HepG2 (cell line): ENCODE measurements around the gene LGR6. TPM values are rescaled to one million over a fixed set of nuclear protein-coding genes. Genes with fewer than 3 reads are reported as not detected.
A peak's percentile ranks its signal among the peaks of the same experiment; 100 is the strongest.

Experiments
- ATAC-seq: fragments of 200-7000 bp; cut with Tn5 transposase; 3 replicates; pipeline ENCODE4 v1.9.1; 2020; ENCODE audit warnings: mild to moderate bottlenecking, moderate library complexity
- BruUV-seq: library from RNA; stranded (reverse); fragments of 400-500 nt; replicated peaks from 2 replicates; lab custom pipeline; 2021; lab: Mats Ljungman, UMichigan
- CTCF ChIA-PET: fragments of 300-600 bp; formaldehyde crosslinking; extraction: SDS; loops from one replicate; lab custom pipeline; 2021; ENCODE audit warnings: low total read pairs, inconsistent platforms, low intra/inter-chr PET ratio; lab: Yijun Ruan, JAX
- POLR2A ChIA-PET: fragments of 350-600 bp; sonication (Branson Sonifier 250); formaldehyde crosslinking; loops from one replicate; lab custom pipeline; 2020; ENCODE audit warnings: antibody characterized with exemption, inconsistent platforms; lab: Yijun Ruan, JAX
- DNase-seq: peaks from one replicate; pipeline ENCODE4 v3.0.0-alpha.2; 2015; ENCODE audit warnings: low spot score
- FAIRE-seq: peaks from 3 replicates; lab custom pipeline; 2011; peaks lifted over from hg19 to GRCh38; lab: Jason Lieb, UNC
- H2AFZ ChIP-seq: one replicate; pipeline ENCODE4 v1.6.1; 2011; ENCODE audit warnings: low read length, inconsistent platforms
- H3K27ac ChIP-seq: fragments of 300-600 bp; 3 replicates; pipeline ENCODE4 v1.8.0; 2011; ENCODE audit warnings: mixed run types, mild to moderate bottlenecking, mixed read lengths, low read length, inconsistent platforms; ENCODE audit not compliant: insufficient read depth; ENCODE audit errors: extremely low read length
- H3K27me3 ChIP-seq, 2 experiments: fragments of 200-600 bp in 1 of 2; 2 replicates in 1 of 2; 3 replicates in 1 of 2; pipeline versions ENCODE4 v1.6.0 to v1.8.0; 2011; ENCODE audit warnings: low read length in 2 of 2, mild to moderate bottlenecking in 2 of 2, moderate library complexity in 2 of 2, inconsistent platforms in 1 of 2; ENCODE audit not compliant: insufficient read depth in 2 of 2, control insufficient read depth in 1 of 2
- H3K36me3 ChIP-seq, 2 experiments: fragments of 200-600 bp in 1 of 2; replicated peaks in 1 of 2; 2 replicates in 1 of 2; 3 replicates in 1 of 2; pipeline versions ENCODE4 v1.5.1 to v1.8.0; 2011; ENCODE audit warnings: low read length in 2 of 2, inconsistent platforms in 1 of 2; ENCODE audit not compliant: insufficient read depth in 2 of 2, control insufficient read depth in 1 of 2
- H3K4me1 ChIP-seq: 2 replicates; pipeline ENCODE4 v1.5.1; 2012; ENCODE audit warnings: low read length, inconsistent platforms; ENCODE audit not compliant: insufficient read depth
- H3K4me2 ChIP-seq: 2 replicates; pipeline ENCODE4 v1.6.0; 2011; ENCODE audit warnings: low read depth, low read length, inconsistent platforms
- H3K4me3 ChIP-seq, 3 experiments: fragments of 200-600 bp in 1 of 3; sonication (generic), shearing (Covaris generic) in 1 of 3; replicated peaks in 1 of 3; 2 replicates each; pipeline ENCODE4 v1.5.1; 2011 to 2016; ENCODE audit warnings: low read length in 3 of 3, inconsistent platforms in 2 of 3, low read depth in 2 of 3, mild to moderate bottlenecking in 2 of 3, control low read depth in 1 of 3, mixed read lengths in 1 of 3; ENCODE audit not compliant: insufficient read depth in 1 of 3
- H3K79me2 ChIP-seq: one replicate; pipeline ENCODE4 v1.6.1; 2011; ENCODE audit warnings: low read length, inconsistent platforms; ENCODE audit not compliant: insufficient read depth
- H3K9ac ChIP-seq: 2 replicates; pipeline ENCODE4 v1.6.0; 2011; ENCODE audit warnings: mild to moderate bottlenecking, low read depth, low read length, inconsistent platforms; ENCODE audit not compliant: insufficient read depth
- H3K9me3 ChIP-seq: 2 replicates; pipeline ENCODE4 v1.5.1; 2012; ENCODE audit warnings: mild to moderate bottlenecking, low read length
- H4K20me1 ChIP-seq: 2 replicates; pipeline ENCODE4 v1.6.0; 2011; ENCODE audit warnings: inconsistent platforms, mild to moderate bottlenecking, low read length, moderate library complexity; ENCODE audit not compliant: insufficient read depth
- CCAR2 ChIP-seq: fragments of 200-400 bp; formaldehyde crosslinking; optimal IDR thresholded peaks from 2 replicates; pipeline ENCODE3; 2018; ENCODE audit warnings: low read depth, mild to moderate bottlenecking, low read length, moderate library complexity
- EP300 ChIP-seq, 3 experiments: sonication (generic) in 1 of 3; formaldehyde crosslinking in 1 of 3; IDR thresholded peaks; 2 replicates each; pipeline versions ENCODE4 v1.5.1 to v1.6.1; 2011 to 2020; ENCODE audit warnings: low read depth in 2 of 3, low read length in 2 of 3, borderline replicate concordance in 1 of 3, improper control_type of control experiment in 1 of 3, mild to moderate bottlenecking in 1 of 3, missing genetic modification reagents in 1 of 3, moderate library complexity in 1 of 3
- FOSL2 ChIP-seq: sonication (generic); formaldehyde crosslinking; IDR thresholded peaks from 2 replicates; pipeline ENCODE4 v1.4.0; 2020; ENCODE audit warnings: missing genetic modification reagents
- LCORL ChIP-seq, 2 experiments: fragments of 450-650 bp in 1 of 2; sonication (generic) in 1 of 2; formaldehyde crosslinking in 1 of 2; IDR thresholded peaks; 2 replicates each; pipeline versions ENCODE4 v1.5.0 to v1.6.1; 2017 to 2020; ENCODE audit warnings: antibody characterized with exemption in 1 of 2, missing genetic modification reagents in 1 of 2
- PHF21A ChIP-seq: sonication (generic); formaldehyde crosslinking; IDR thresholded peaks from 2 replicates; pipeline ENCODE4 v1.5.0; 2020; ENCODE audit warnings: mild to moderate bottlenecking, missing genetic modification reagents
- TCF7 ChIP-seq: sonication (generic); IDR thresholded peaks from 2 replicates; pipeline ENCODE4 v1.6.1; 2016; ENCODE audit warnings: antibody characterized with exemption, low read depth
- ZNF263 ChIP-seq: sonication (generic); formaldehyde crosslinking; IDR thresholded peaks from 2 replicates; pipeline ENCODE4 v1.4.0; 2020; ENCODE audit warnings: missing genetic modification reagents
- WGBS: methylation state at CpG from one replicate; pipeline ENCODE4 v1.1.6; 2017; ENCODE audit warnings: low lambda C conversion rate; 5-methylcytosine and 5-hydroxymethylcytosine counted together
- in situ Hi-C: cut with HindIII; loops from 2 replicates; pipeline ENCODE4 v1.10.0; 2017; ENCODE audit warnings: low pct_unique_long_range_greater_than_20kb; ENCODE audit not compliant: extremely low pct_ligation_motif_present
- intact Hi-C: fragments of 100-400 bp; cut with micrococcal nuclease; formaldehyde crosslinking; loops from one replicate; pipeline ENCODE4 v1.10.0; 2022; ENCODE audit not compliant: unreplicated experiment
- polyA plus RNA-seq, 8 experiments: library from polyadenylated mRNA; depleted of rRNA in 3 of 8; stranded (reverse) in 7 of 8; unstranded in 1 of 8; fragments of >200 nt; fragmentation: Illumina TruSeq in 4 of 8; extraction: Trizol in 4 of 8; gene quantifications; 2 replicates each; pipeline versions ENCODE4 v1.2.1 to v1.2.3, GENCODE V29; 2011 to 2016; ENCODE audit warnings: low read depth in 4 of 8, missing spikeins in 1 of 8, mixed read lengths in 1 of 8; ENCODE audit not compliant: insufficient read depth in 1 of 8
- total RNA-seq, 5 experiments: library from RNA; depleted of rRNA; stranded (reverse); fragments of >200 nt; fragmentation: Illumina TruSeq; extraction: Trizol; gene quantifications; 2 replicates each; pipeline ENCODE4 v1.2.3, GENCODE V29; 2016; ENCODE audit warnings: low read depth in 1 of 5
- TF ChIP-seq, protein P1 (sequence below): sonication (generic); formaldehyde crosslinking; conservative IDR thresholded peaks from 2 replicates; pipeline ENCODE4 v1.4.0; 2020; ENCODE audit warnings: mild to moderate bottlenecking, missing genetic modification reagents, moderate library complexity
- TF ChIP-seq, protein P2 (sequence below): sonication (generic); formaldehyde crosslinking; IDR thresholded peaks from 2 replicates; pipeline ENCODE4 v1.4.0; 2020; ENCODE audit warnings: missing genetic modification reagents

LGR6 gene
- total and polyA plus RNA-seq, 2 of the 13 experiments (the other 11 are each of a cell fraction or from before 2014, with no cell fraction given): 0.07 TPM; not detected in 1

DNA sequence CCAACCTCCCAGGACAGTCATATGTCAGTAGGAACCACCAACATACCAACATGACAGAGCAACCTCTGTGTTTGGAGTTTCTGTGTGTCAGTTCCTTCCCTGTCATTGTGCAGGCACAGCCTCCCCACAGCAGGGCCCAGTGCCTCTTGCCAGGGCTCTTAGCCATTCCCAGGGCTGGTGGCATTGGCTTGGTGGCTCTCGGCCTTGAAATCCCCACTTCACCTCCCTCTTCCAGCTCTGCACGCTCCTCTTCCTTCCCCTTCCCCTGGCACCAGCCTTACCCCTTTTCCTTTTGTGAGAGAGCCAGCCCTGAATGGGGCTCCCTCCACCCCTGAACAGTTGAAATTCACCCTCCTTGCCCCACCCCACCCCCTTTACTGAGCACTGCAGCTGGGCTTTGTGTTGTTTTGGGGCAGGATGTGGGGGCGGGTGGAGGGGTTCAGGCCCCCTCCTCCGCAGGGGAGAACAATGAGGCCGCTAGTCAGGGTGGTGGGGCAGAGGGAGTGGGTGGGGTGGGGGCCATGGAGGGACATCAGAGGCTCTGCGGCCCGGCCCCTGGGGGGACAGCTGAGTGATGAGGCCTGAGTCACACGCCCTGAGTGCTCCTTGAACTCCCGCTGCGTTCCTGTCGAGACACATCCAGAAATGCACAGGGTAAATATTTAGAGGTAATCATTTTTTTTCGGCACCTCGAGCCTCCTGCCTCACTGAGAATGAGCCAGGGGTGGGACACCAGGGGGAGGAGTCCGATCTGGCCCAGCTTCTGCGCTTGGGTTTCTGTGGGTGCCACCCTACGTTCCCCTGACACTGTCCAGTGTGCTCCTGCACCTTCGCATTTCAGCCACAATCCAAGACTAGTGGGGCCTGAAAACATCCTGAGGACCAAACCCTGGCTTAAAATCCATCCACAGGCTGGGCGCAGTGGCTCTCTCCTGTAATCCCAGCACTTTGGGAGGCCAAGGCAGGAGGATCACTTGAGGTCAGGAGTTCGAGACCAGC lies 28.6 kb downstream of the LGR6 start:
- in situ Hi-C loops (no loop called here), intact Hi-C loops (no loop called here)
- peak; percentile 72 for ATAC-seq
- TF ChIP-seq FOSL2 (CRISPR knock-in tag): peak; percentile 52; the same call in 1 of the 2 replicates
- no peak for TF ChIP-seq LCORL (IDR thresholded peaks at IDR 0.05)
- 0 out of 2 replicates have a peak, but pooled peaks have one; percentile 26 for TF ChIP-seq LCORL (CRISPR knock-in tag; IDR thresholded peaks at IDR 0.05)
- TF ChIP-seq, protein P1, sequence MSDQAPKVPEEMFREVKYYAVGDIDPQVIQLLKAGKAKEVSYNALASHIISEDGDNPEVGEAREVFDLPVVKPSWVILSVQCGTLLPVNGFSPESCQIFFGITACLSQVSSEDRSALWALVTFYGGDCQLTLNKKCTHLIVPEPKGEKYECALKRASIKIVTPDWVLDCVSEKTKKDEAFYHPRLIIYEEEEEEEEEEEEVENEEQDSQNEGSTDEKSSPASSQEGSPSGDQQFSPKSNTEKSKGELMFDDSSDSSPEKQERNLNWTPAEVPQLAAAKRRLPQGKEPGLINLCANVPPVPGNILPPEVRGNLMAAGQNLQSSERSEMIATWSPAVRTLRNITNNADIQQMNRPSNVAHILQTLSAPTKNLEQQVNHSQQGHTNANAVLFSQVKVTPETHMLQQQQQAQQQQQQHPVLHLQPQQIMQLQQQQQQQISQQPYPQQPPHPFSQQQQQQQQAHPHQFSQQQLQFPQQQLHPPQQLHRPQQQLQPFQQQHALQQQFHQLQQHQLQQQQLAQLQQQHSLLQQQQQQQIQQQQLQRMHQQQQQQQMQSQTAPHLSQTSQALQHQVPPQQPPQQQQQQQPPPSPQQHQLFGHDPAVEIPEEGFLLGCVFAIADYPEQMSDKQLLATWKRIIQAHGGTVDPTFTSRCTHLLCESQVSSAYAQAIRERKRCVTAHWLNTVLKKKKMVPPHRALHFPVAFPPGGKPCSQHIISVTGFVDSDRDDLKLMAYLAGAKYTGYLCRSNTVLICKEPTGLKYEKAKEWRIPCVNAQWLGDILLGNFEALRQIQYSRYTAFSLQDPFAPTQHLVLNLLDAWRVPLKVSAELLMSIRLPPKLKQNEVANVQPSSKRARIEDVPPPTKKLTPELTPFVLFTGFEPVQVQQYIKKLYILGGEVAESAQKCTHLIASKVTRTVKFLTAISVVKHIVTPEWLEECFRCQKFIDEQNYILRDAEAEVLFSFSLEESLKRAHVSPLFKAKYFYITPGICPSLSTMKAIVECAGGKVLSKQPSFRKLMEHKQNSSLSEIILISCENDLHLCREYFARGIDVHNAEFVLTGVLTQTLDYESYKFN: 0 out of 2 replicates have a peak, but pooled peaks have one; percentile 16
- no peak for TF ChIP-seq PHF21A (CRISPR knock-in tag)
- TF ChIP-seq, protein P2, sequence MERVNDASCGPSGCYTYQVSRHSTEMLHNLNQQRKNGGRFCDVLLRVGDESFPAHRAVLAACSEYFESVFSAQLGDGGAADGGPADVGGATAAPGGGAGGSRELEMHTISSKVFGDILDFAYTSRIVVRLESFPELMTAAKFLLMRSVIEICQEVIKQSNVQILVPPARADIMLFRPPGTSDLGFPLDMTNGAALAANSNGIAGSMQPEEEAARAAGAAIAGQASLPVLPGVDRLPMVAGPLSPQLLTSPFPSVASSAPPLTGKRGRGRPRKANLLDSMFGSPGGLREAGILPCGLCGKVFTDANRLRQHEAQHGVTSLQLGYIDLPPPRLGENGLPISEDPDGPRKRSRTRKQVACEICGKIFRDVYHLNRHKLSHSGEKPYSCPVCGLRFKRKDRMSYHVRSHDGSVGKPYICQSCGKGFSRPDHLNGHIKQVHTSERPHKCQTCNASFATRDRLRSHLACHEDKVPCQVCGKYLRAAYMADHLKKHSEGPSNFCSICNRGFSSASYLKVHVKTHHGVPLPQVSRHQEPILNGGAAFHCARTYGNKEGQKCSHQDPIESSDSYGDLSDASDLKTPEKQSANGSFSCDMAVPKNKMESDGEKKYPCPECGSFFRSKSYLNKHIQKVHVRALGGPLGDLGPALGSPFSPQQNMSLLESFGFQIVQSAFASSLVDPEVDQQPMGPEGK: peak; percentile 72; the same call in 1 of the 2 replicates
- no peak for TF ChIP-seq CCAR2
- peak; percentile 35; the same call in 1 of the 2 replicates for TF ChIP-seq TCF7
- peak; percentile 61; the same call in 1 of the 2 replicates for TF ChIP-seq ZNF263 (CRISPR knock-in tag)
- TF ChIP-seq EP300 (IDR thresholded peaks at IDR 0.05; ENCODE audit: low read depth in 2 of 2, low read length in 2 of 2): 0 out of 4 replicates have a peak, but pooled peaks of 1 of the 2 experiments have one; percentile 14
- no peak for TF ChIP-seq EP300 (CRISPR knock-in tag; IDR thresholded peaks at IDR 0.05; ENCODE audit: borderline replicate concordance)
- peak overlapping the region in 1 of 3 experiments; percentile 16; a peak in 1 of 6 replicates for H3K4me3 ChIP-seq
- no peaks in the 10 kb centered on the region for H3K9me3 ChIP-seq
- no peak overlapping the region for H2AFZ ChIP-seq
- peaks cover 1 to 18% of the 10 kb centered on the region in 2 experiments; a peak in 2 of 5 replicates for H3K27me3 ChIP-seq
- no peaks in the 10 kb centered on the region for H3K36me3 ChIP-seq
- peak overlapping the region; percentile 42; the same call in 1 of the 2 replicates for H3K4me2 ChIP-seq
- H4K20me1 ChIP-seq: no peaks in the 10 kb centered on the region
- no peak overlapping the region for H3K27ac ChIP-seq
- ChIA-PET CTCF (no interaction called here), POLR2A (no interaction called here)
- WGBS: 3% methylated on average over 11 of the region's 19 CpGs
- no peak for FAIRE-seq
- peak; percentile 28 for DNase-seq
- H3K4me1 ChIP-seq: peaks cover 25% of the 10 kb centered on the region
- H3K9ac ChIP-seq: no peak overlapping the region
- no peaks in the 10 kb centered on the region for H3K79me2 ChIP-seq
- BruUV-seq: no TSS peak
